ENCODE results near the gene MAGI1.

The MAGI1 gene

GRCh38 chr3:65619888-65620287, 418.8 kb downstream of the MAGI1 start:
- FAIRE-seq (no peak), DNase-seq (ENCODE audit: insufficient read length, low spot score) (no peak)
- no peak for TF ChIP-seq CTCF (IDR thresholded peaks at IDR 0.05; ENCODE audit: insufficient read depth, missing control alignments)

- no peak for FAIRE-seq
- DNase-seq (ENCODE audit: insufficient read length, low spot score) = no peak
Measured at GRCh38 chr3:65619451-65619881, 419.3 kb downstream of the MAGI1 start.

GRCh38 chr3:65618599-65618998, 420.1 kb downstream of the MAGI1 start:
- TF ChIP-seq CTCF (IDR thresholded peaks at IDR 0.05; ENCODE audit: insufficient read depth, missing control alignments) = no peak
- FAIRE-seq = no peak
- no peak for DNase-seq (ENCODE audit: insufficient read length, low spot score)

More at GRCh38 chr3:65619451-65619881, 419.3 kb downstream of the MAGI1 start:
- no peak for TF ChIP-seq CTCF (IDR thresholded peaks at IDR 0.05; ENCODE audit: insufficient read depth, missing control alignments)

GRCh38 chr3:65617787-65618186, 420.9 kb downstream of the MAGI1 start:
- FAIRE-seq = no peak
- DNase-seq (ENCODE audit: insufficient read length, low spot score) = no peak

GRCh38 chr3:65617209-65617608, 421.5 kb downstream of the MAGI1 start:
- no peak for TF ChIP-seq CTCF (IDR thresholded peaks at IDR 0.05; ENCODE audit: insufficient read depth, missing control alignments)
- DNase-seq (ENCODE audit: insufficient read length, low spot score) (no peak), FAIRE-seq (no peak)

More at GRCh38 chr3:65617787-65618186, 420.9 kb downstream of the MAGI1 start:
- no peak for TF ChIP-seq CTCF (IDR thresholded peaks at IDR 0.05; ENCODE audit: insufficient read depth, missing control alignments)

GRCh38 chr3:65616563-65616962, 422.2 kb downstream of the MAGI1 start:
- no peak for FAIRE-seq
- TF ChIP-seq CTCF (IDR thresholded peaks at IDR 0.05; ENCODE audit: insufficient read depth, missing control alignments) = no peak

GRCh38 chr3:65615329-65615728, 423.4 kb downstream of the MAGI1 start:
- TF ChIP-seq CTCF (IDR thresholded peaks at IDR 0.05; ENCODE audit: insufficient read depth, missing control alignments) = no peak
- FAIRE-seq (no peak), DNase-seq (ENCODE audit: insufficient read length, low spot score) (no peak)

More at GRCh38 chr3:65616563-65616962, 422.2 kb downstream of the MAGI1 start:
- DNase-seq (ENCODE audit: insufficient read length, low spot score) = no peak

All from D721Med (cell line).